Measurements from ENCODE around the gene PIK3AP1. TPM values are rescaled to one million over a fixed set of nuclear protein-coding genes. Genes with fewer than 3 reads are reported as not detected.

Gene PIK3AP1
- total RNA-seq, 1 experiment from 2014 or later: 1.7 TPM

- CTCF ChIA-PET: no interaction called here
- no TSS peak for BruUV-seq (replicated peaks)
- H4K20me1 ChIP-seq (ENCODE audit: insufficient read depth): peaks cover 68% of the 10 kb centered on the region
Measured at GRCh38 chr10:96579133-96579532, 141.2 kb downstream of the PIK3AP1 start.

GRCh38 chr10:96578633-96579032, 141.7 kb downstream of the PIK3AP1 start:
- Histone ChIP-seq H3K36me3 (ENCODE audit: low read depth) (no peaks in the 10 kb centered on the region), H3K4me1 (replicated peaks; ENCODE audit: insufficient read depth) (peaks cover 11% of the 10 kb centered on the region; the same call in 1 of the 2 replicates), H3K27ac (no peak overlapping the region), H3K9me3 (ENCODE audit: insufficient read depth, low read depth) (no peaks in the 10 kb centered on the region), H3K9me2 (ENCODE audit: insufficient read depth) (no peaks in the 10 kb centered on the region), H3K27me3 (ENCODE audit: insufficient read depth, low read depth) (no peaks in the 10 kb centered on the region), H3K79me2 (ENCODE audit: low read depth) (peaks cover 93% of the 10 kb centered on the region), H3F3A (ENCODE audit: insufficient read depth, low read depth) (no peaks in the 10 kb centered on the region), H3K4me3 (no peak overlapping the region), H2AFZ (no peak overlapping the region), H4K20me1 (ENCODE audit: insufficient read depth) (peaks cover 63% of the 10 kb centered on the region), H3K4me2 (no peak overlapping the region)
- POLR2A ChIA-PET (ENCODE audit: unreplicated experiment): no interaction called here
- intact Hi-C loops (cut with micrococcal nuclease; ENCODE audit: unreplicated experiment): loop anchor here (10.0 kb wide), 1 partner anchor 54 kb away; no protein-coding TSS in a partner anchor
- CTCF ChIA-PET: no interaction called here
- DNase-seq: no peak
- no peak for TF ChIP-seq EZH2 (IDR thresholded peaks at IDR 0.05; ENCODE audit: low read depth)
- TF ChIP-seq, protein P1, sequence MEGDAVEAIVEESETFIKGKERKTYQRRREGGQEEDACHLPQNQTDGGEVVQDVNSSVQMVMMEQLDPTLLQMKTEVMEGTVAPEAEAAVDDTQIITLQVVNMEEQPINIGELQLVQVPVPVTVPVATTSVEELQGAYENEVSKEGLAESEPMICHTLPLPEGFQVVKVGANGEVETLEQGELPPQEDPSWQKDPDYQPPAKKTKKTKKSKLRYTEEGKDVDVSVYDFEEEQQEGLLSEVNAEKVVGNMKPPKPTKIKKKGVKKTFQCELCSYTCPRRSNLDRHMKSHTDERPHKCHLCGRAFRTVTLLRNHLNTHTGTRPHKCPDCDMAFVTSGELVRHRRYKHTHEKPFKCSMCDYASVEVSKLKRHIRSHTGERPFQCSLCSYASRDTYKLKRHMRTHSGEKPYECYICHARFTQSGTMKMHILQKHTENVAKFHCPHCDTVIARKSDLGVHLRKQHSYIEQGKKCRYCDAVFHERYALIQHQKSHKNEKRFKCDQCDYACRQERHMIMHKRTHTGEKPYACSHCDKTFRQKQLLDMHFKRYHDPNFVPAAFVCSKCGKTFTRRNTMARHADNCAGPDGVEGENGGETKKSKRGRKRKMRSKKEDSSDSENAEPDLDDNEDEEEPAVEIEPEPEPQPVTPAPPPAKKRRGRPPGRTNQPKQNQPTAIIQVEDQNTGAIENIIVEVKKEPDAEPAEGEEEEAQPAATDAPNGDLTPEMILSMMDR (conservative IDR thresholded peaks at IDR 0.05): no peak
- no TSS peak for BruUV-seq (replicated peaks)

More at GRCh38 chr10:96579133-96579532, 141.2 kb downstream of the PIK3AP1 start:
- H3K4me2 ChIP-seq: no peak overlapping the region
- H3F3A ChIP-seq (ENCODE audit: insufficient read depth, low read depth): no peaks in the 10 kb centered on the region
- H3K4me1 ChIP-seq (replicated peaks; ENCODE audit: insufficient read depth): peaks cover 11% of the 10 kb centered on the region; the same call in 1 of the 2 replicates
- no peaks in the 10 kb centered on the region for H3K9me2 ChIP-seq (ENCODE audit: insufficient read depth)
- H3K4me3 ChIP-seq: no peak overlapping the region
- H2AFZ ChIP-seq: no peak overlapping the region
- no peaks in the 10 kb centered on the region for H3K36me3 ChIP-seq (ENCODE audit: low read depth)
- no peak overlapping the region for H3K27ac ChIP-seq
- H3K27me3 ChIP-seq (ENCODE audit: insufficient read depth, low read depth): no peaks in the 10 kb centered on the region
- TF ChIP-seq EZH2 (IDR thresholded peaks at IDR 0.05; ENCODE audit: low read depth): no peak
- TF ChIP-seq, protein P1 (conservative IDR thresholded peaks at IDR 0.05): no peak
- no peaks in the 10 kb centered on the region for H3K9me3 ChIP-seq (ENCODE audit: insufficient read depth, low read depth)
- POLR2A ChIA-PET (ENCODE audit: unreplicated experiment): no interaction called here
- peaks cover 93% of the 10 kb centered on the region for H3K79me2 ChIP-seq (ENCODE audit: low read depth)
- intact Hi-C loops (cut with micrococcal nuclease; ENCODE audit: unreplicated experiment): loop anchor here (10.0 kb wide), 1 partner anchor 54 kb away; no protein-coding TSS in a partner anchor
- DNase-seq: no peak

GRCh38 chr10:96578022-96578421, 142.3 kb downstream of the PIK3AP1 start:
- CTCF ChIA-PET: no interaction called here
- no TSS peak for BruUV-seq (replicated peaks)
- H3K27me3 ChIP-seq (ENCODE audit: insufficient read depth, low read depth): no peaks in the 10 kb centered on the region
- no peaks in the 10 kb centered on the region for H3K9me2 ChIP-seq (ENCODE audit: insufficient read depth)
- DNase-seq: no peak
- no peaks in the 10 kb centered on the region for H3K36me3 ChIP-seq (ENCODE audit: low read depth)
- POLR2A ChIA-PET (ENCODE audit: unreplicated experiment): interaction anchor here (0.6 kb wide), 1 partner anchor 37 kb away, joined by 4 read pairs; no protein-coding TSS in a partner anchor
- intact Hi-C loops (cut with micrococcal nuclease; ENCODE audit: unreplicated experiment): loop anchor here (10.0 kb wide), 1 partner anchor 53 kb away; no protein-coding TSS in a partner anchor
- H3K9me3 ChIP-seq (ENCODE audit: insufficient read depth, low read depth): no peaks in the 10 kb centered on the region
- H3K27ac ChIP-seq: no peak overlapping the region
- H3F3A ChIP-seq (ENCODE audit: insufficient read depth, low read depth): no peaks in the 10 kb centered on the region
- H3K4me2 ChIP-seq: no peak overlapping the region
- H4K20me1 ChIP-seq (ENCODE audit: insufficient read depth): peaks cover 62% of the 10 kb centered on the region
- H3K4me3 ChIP-seq: no peak overlapping the region
- H3K4me1 ChIP-seq (replicated peaks; ENCODE audit: insufficient read depth): peaks cover 11% of the 10 kb centered on the region; the same call in 1 of the 2 replicates
- TF ChIP-seq, protein P1 (conservative IDR thresholded peaks at IDR 0.05): no peak
- no peak for TF ChIP-seq EZH2 (IDR thresholded peaks at IDR 0.05; ENCODE audit: low read depth)
- no peak overlapping the region for H2AFZ ChIP-seq
- H3K79me2 ChIP-seq (ENCODE audit: low read depth): peaks cover 93% of the 10 kb centered on the region
